Measurements from ENCODE around the gene GDF10.

The GDF10 gene

DNA sequence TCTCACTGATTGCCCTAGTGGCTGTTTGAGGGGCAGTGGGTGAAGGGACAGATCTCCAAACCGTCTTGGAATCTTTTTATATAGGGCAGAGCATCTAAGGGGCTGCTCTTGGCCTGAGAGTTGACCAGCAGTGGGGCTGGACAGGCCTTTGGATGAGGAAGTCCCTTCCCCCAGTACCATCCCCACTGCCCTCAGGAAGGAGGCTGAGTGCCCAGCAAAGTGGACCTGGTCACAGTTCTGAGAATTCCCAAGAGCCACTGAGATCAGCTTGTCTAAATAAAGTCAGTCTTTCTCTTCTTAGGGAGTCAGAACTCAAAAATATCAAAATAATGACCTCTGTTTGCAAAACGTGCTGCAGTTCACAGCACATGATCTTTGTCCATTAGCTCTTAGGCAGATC is 5.6 kb downstream of the GDF10 start:
- Histone ChIP-seq H3K79me2 (ENCODE audit: insufficient read depth, low read length) (no peaks in the 10 kb centered on the region), H3K27me3 (ENCODE audit: insufficient read depth, low read length, poor library complexity) (no peaks in the 10 kb centered on the region), H4K20me1 (ENCODE audit: insufficient read depth, low read length) (no peaks in the 10 kb centered on the region), H3K4me1 (ENCODE audit: insufficient read depth, low read length) (peaks cover 32% of the 10 kb centered on the region), H3K9me3 (ENCODE audit: insufficient read depth, low read length, severe bottlenecking) (no peaks in the 10 kb centered on the region), H3K27ac (ENCODE audit: low read length) (no peak overlapping the region; the same call in 1 of the 2 replicates), H3K4me3 (ENCODE audit: low read depth in 1 of 2, low read length in 2 of 2) (no peak overlapping the region), H3K36me3 (ENCODE audit: insufficient read depth, low read length) (no peaks in the 10 kb centered on the region), H3K9ac (ENCODE audit: low read depth, low read length) (no peak overlapping the region), H2AFZ (ENCODE audit: low read depth, low read length) (no peak overlapping the region), H3K4me2 (ENCODE audit: insufficient read depth, low read length) (no peak overlapping the region)
- no peak for ATAC-seq (ENCODE audit: insufficient read depth, low read depth)
- no peak for DNase-seq
- TF ChIP-seq, protein P1, sequence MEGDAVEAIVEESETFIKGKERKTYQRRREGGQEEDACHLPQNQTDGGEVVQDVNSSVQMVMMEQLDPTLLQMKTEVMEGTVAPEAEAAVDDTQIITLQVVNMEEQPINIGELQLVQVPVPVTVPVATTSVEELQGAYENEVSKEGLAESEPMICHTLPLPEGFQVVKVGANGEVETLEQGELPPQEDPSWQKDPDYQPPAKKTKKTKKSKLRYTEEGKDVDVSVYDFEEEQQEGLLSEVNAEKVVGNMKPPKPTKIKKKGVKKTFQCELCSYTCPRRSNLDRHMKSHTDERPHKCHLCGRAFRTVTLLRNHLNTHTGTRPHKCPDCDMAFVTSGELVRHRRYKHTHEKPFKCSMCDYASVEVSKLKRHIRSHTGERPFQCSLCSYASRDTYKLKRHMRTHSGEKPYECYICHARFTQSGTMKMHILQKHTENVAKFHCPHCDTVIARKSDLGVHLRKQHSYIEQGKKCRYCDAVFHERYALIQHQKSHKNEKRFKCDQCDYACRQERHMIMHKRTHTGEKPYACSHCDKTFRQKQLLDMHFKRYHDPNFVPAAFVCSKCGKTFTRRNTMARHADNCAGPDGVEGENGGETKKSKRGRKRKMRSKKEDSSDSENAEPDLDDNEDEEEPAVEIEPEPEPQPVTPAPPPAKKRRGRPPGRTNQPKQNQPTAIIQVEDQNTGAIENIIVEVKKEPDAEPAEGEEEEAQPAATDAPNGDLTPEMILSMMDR (IDR thresholded peaks at IDR 0.05; ENCODE audit: borderline replicate concordance, extremely low read depth, low read length, poor library complexity, severe bottlenecking) = no peak
- no peak for TF ChIP-seq EZH2 (IDR thresholded peaks at IDR 0.05; ENCODE audit: borderline replicate concordance, low read depth, low read length, severe bottlenecking)

DNA sequence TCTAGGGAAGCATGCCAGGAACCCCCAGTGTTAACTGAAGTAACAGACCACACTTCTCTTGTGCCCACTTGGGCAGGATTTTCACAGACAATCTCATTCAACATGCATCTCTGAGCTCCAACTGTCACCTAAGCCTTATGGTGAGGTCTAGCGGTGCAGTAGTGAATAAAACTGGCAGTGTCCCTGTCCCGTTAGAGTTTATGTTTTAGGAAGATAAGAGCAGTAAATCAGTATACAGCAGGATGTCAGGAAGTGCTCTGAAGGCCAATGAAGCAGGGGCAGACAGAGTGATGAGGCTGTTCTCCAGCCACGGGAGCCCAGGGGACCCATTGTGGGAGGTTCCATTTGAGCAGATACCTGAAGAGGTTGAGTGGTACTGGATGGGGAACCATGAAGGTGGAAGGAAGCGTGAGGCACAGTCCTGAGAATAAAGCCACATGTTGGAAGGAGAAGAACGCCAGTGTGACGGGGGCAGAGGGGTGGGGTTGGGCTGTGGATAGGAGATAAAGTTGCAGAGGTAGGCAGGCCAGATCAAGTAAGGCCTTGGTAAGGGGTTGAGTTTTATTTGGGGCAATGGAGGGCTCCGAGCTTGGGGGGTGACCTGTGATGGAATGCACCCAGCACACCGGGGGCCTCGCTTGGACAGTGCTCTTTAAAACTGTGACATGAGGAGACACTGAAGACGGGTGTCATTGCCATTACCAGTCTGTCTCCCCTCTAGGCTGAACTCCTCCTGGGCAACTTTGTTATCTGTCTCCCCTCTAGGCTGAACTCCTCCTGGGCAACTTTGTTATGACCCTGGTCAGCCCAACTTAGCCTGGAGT is 6.6 kb downstream of the GDF10 start:
- Histone ChIP-seq H2AFZ (ENCODE audit: low read depth, low read length) (no peak overlapping the region), H3K4me1 (ENCODE audit: insufficient read depth, low read length) (peaks cover 42% of the 10 kb centered on the region), H3K79me2 (ENCODE audit: insufficient read depth, low read length) (no peaks in the 10 kb centered on the region), H3K4me3 (ENCODE audit: low read depth in 1 of 2, low read length in 2 of 2) (no peak overlapping the region), H3K27me3 (ENCODE audit: insufficient read depth, low read length, poor library complexity) (no peaks in the 10 kb centered on the region), H3K9ac (ENCODE audit: low read depth, low read length) (no peak overlapping the region), H3K4me2 (ENCODE audit: insufficient read depth, low read length) (no peak overlapping the region), H3K9me3 (ENCODE audit: insufficient read depth, low read length, severe bottlenecking) (no peaks in the 10 kb centered on the region), H3K36me3 (ENCODE audit: insufficient read depth, low read length) (no peaks in the 10 kb centered on the region), H3K27ac (ENCODE audit: low read length) (peak overlapping the region; percentile 7; the same call in 1 of the 2 replicates), H4K20me1 (ENCODE audit: insufficient read depth, low read length) (no peaks in the 10 kb centered on the region)
- TF ChIP-seq EZH2 (IDR thresholded peaks at IDR 0.05; ENCODE audit: borderline replicate concordance, low read depth, low read length, severe bottlenecking) = no peak
- TF ChIP-seq, protein P1 (IDR thresholded peaks at IDR 0.05; ENCODE audit: borderline replicate concordance, extremely low read depth, low read length, poor library complexity, severe bottlenecking) = no peak
- ATAC-seq (ENCODE audit: insufficient read depth, low read depth) = peak; percentile 32; the same call in 2 of the 3 replicates
- DNase-seq = peak; percentile 18

DNA sequence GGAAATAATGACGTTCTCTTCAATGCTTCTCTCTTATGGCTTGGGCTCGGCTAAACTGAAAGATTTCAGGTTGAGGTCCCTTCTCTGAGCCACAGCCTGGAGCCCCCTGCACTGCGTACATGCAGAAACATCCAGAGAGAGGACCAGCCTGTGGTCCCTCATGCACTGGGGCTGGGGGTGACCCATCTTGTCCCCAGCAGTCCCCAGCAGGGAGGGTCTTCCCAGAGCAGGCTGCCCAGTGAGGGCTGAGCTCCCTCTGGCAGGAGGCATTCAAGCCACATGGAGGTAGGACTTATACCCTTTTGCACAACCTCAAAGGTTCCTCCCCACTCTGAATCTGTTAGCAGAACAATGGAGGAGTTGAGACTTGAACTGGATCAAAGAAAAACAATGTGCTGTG is 7.4 kb downstream of the GDF10 start:
- DNase-seq (no peak), ATAC-seq (ENCODE audit: insufficient read depth, low read depth) (no peak)
- no peaks in the 10 kb centered on the region; the same call in 1 of the 2 replicates for H4K20me1 ChIP-seq (ENCODE audit: insufficient read depth, low read length)
- H2AFZ ChIP-seq (ENCODE audit: low read depth, low read length) = no peak overlapping the region
- H3K4me1 ChIP-seq (ENCODE audit: insufficient read depth, low read length) = peaks cover 50% of the 10 kb centered on the region
- no peak overlapping the region for H3K9ac ChIP-seq (ENCODE audit: low read depth, low read length)
- no peak overlapping the region for H3K4me3 ChIP-seq (ENCODE audit: low read depth in 1 of 2, low read length in 2 of 2)
- no peak overlapping the region for H3K27ac ChIP-seq (ENCODE audit: low read length)
- H3K27me3 ChIP-seq (ENCODE audit: insufficient read depth, low read length, poor library complexity) = no peaks in the 10 kb centered on the region
- no peaks in the 10 kb centered on the region for H3K79me2 ChIP-seq (ENCODE audit: insufficient read depth, low read length)
- TF ChIP-seq, protein P1 (IDR thresholded peaks at IDR 0.05; ENCODE audit: borderline replicate concordance, extremely low read depth, low read length, poor library complexity, severe bottlenecking) = no peak
- TF ChIP-seq EZH2 (IDR thresholded peaks at IDR 0.05; ENCODE audit: borderline replicate concordance, low read depth, low read length, severe bottlenecking) = no peak
- no peaks in the 10 kb centered on the region for H3K36me3 ChIP-seq (ENCODE audit: insufficient read depth, low read length)
- no peak overlapping the region for H3K4me2 ChIP-seq (ENCODE audit: insufficient read depth, low read length)
- H3K9me3 ChIP-seq (ENCODE audit: insufficient read depth, low read length, severe bottlenecking) = no peaks in the 10 kb centered on the region

Measured in DND-41 (cell line).